ENCODE data around the gene TNFRSF14.

The TNFRSF14 gene

GRCh38 chr1:2556277-2556677 is at the start of gene TNFRSF14:
TSS of gene TNFRSF14 (plus strand) at chr1:2556371. CDS start at chr1:2556665, 294 bp downstream.
- DNase-seq (ENCODE audit: low read depth in 1 of 2, low spot score in 1 of 2): peak; percentile 56 to 62

GRCh38 chr1:2506901-2507565 is 49.1 kb upstream of the TNFRSF14 start:
- no peak for DNase-seq (ENCODE audit: low read depth in 1 of 2, low spot score in 1 of 2)

- no peak for DNase-seq (ENCODE audit: low read depth in 1 of 2, low spot score in 1 of 2)
These were observed 48.4 kb upstream of the TNFRSF14 start for GRCh38 chr1:2507744-2508155.

GRCh38 chr1:2508180-2508579 is 48.0 kb upstream of the TNFRSF14 start:
- no peak for DNase-seq (ENCODE audit: low read depth in 1 of 2, low spot score in 1 of 2)

GRCh38 chr1:2508751-2509150 is 47.4 kb upstream of the TNFRSF14 start:
- DNase-seq (ENCODE audit: low read depth in 1 of 2, low spot score in 1 of 2): no peak

GRCh38 chr1:2509589-2509988 is 46.6 kb upstream of the TNFRSF14 start:
- DNase-seq (ENCODE audit: low read depth in 1 of 2, low spot score in 1 of 2): no peak

GRCh38 chr1:2510366-2511155 is 45.6 kb upstream of the TNFRSF14 start:
- no peak for DNase-seq (ENCODE audit: low read depth in 1 of 2, low spot score in 1 of 2)

GRCh38 chr1:2512862-2513421 is 43.2 kb upstream of the TNFRSF14 start:
- DNase-seq (ENCODE audit: low read depth in 1 of 2, low spot score in 1 of 2): no peak

GRCh38 chr1:2513939-2514652 is 42.1 kb upstream of the TNFRSF14 start:
- no peak for DNase-seq (ENCODE audit: low read depth in 1 of 2, low spot score in 1 of 2)

GRCh38 chr1:2514863-2515762 is 41.1 kb upstream of the TNFRSF14 start:
- DNase-seq (ENCODE audit: low read depth in 1 of 2, low spot score in 1 of 2): no peak

GRCh38 chr1:2515763-2516080 is 40.4 kb upstream of the TNFRSF14 start:
- DNase-seq (ENCODE audit: low read depth in 1 of 2, low spot score in 1 of 2): no peak

GRCh38 chr1:2516124-2516523 is 40.0 kb upstream of the TNFRSF14 start:
- no peak for DNase-seq (ENCODE audit: low read depth in 1 of 2, low spot score in 1 of 2)

- no peak for DNase-seq (ENCODE audit: low read depth in 1 of 2, low spot score in 1 of 2)
These were observed 39.2 kb upstream of the TNFRSF14 start for GRCh38 chr1:2516946-2517345.

- DNase-seq (ENCODE audit: low read depth in 1 of 2, low spot score in 1 of 2): no peak
These were observed 38.2 kb upstream of the TNFRSF14 start for GRCh38 chr1:2517966-2518365.

- no peak for DNase-seq (ENCODE audit: low read depth in 1 of 2, low spot score in 1 of 2)
These were observed 37.6 kb upstream of the TNFRSF14 start for GRCh38 chr1:2518528-2518927.

GRCh38 chr1:2519029-2519685 is 37.0 kb upstream of the TNFRSF14 start:
- DNase-seq (ENCODE audit: low read depth in 1 of 2, low spot score in 1 of 2): no peak

GRCh38 chr1:2519729-2520128 is 36.4 kb upstream of the TNFRSF14 start:
- DNase-seq (ENCODE audit: low read depth in 1 of 2, low spot score in 1 of 2): no peak

GRCh38 chr1:2520206-2520605 is 36.0 kb upstream of the TNFRSF14 start:
- DNase-seq (ENCODE audit: low read depth in 1 of 2, low spot score in 1 of 2): no peak

- DNase-seq (ENCODE audit: low read depth in 1 of 2, low spot score in 1 of 2): no peak
These were observed 35.4 kb upstream of the TNFRSF14 start for GRCh38 chr1:2520806-2521205.

GRCh38 chr1:2522230-2522629 is 33.9 kb upstream of the TNFRSF14 start:
- no peak for DNase-seq (ENCODE audit: low read depth in 1 of 2, low spot score in 1 of 2)
